HT-29 (cell line): Measurements from ENCODE around the gene RBM20. TPM values are rescaled to one million over a fixed set of nuclear protein-coding genes. Genes with fewer than 3 reads are reported as not detected.

Experiments used
- DNase-seq: peaks from one replicate; pipeline ENCODE4 v3.0.0-alpha.2; 2015; ENCODE audit warnings: low spot score
- total RNA-seq: library from RNA; depleted of rRNA; stranded (reverse); fragments of >200 nt; shearing (Covaris generic); gene quantifications from 2 replicates; pipeline ENCODE4 v1.2.3, GENCODE V29; 2014

RBM20 gene
- total RNA-seq, 1 experiment from 2014 or later = not detected

GRCh38 chr10:110833234-110833940 lies 189.3 kb downstream of the RBM20 start:
- no peak for DNase-seq

- no peak for DNase-seq
Observed at GRCh38 chr10:110833941-110834628, 189.9 kb downstream of the RBM20 start.

- no peak for DNase-seq
Observed at GRCh38 chr10:110834629-110835301, 190.6 kb downstream of the RBM20 start.

- no peak for DNase-seq
Observed at GRCh38 chr10:110835841-110836240, 191.7 kb downstream of the RBM20 start.

GRCh38 chr10:110836706-110837105 lies 192.6 kb downstream of the RBM20 start:
- no peak for DNase-seq

GRCh38 chr10:110837418-110838171 lies 193.5 kb downstream of the RBM20 start:
- DNase-seq = no peak

GRCh38 chr10:110840225-110840922 lies 196.2 kb downstream of the RBM20 start:
- peak; percentile 32 for DNase-seq

- no peak for DNase-seq
Observed at GRCh38 chr10:110840923-110841428, 196.8 kb downstream of the RBM20 start.

GRCh38 chr10:110841767-110842267 lies 197.7 kb downstream of the RBM20 start:
- DNase-seq = no peak

GRCh38 chr10:110842326-110842904 lies 198.3 kb downstream of the RBM20 start:
- no peak for DNase-seq

GRCh38 chr10:110843031-110843430 lies 198.9 kb downstream of the RBM20 start:
- no peak for DNase-seq

GRCh38 chr10:110843796-110844616 lies 199.9 kb downstream of the RBM20 start:
- no peak for DNase-seq

GRCh38 chr10:110844617-110844881 lies 200.4 kb downstream of the RBM20 start:
- no peak for DNase-seq

- DNase-seq = no peak
Observed at GRCh38 chr10:110845192-110845755, 201.1 kb downstream of the RBM20 start.

GRCh38 chr10:110845756-110846620 lies 201.9 kb downstream of the RBM20 start:
- peak; percentile 83 for DNase-seq

GRCh38 chr10:110847374-110847773 lies 203.2 kb downstream of the RBM20 start:
- DNase-seq = no peak

GRCh38 chr10:110848106-110848505 lies 204.0 kb downstream of the RBM20 start:
- DNase-seq = no peak

- DNase-seq = no peak
Observed at GRCh38 chr10:110850099-110850498, 206.0 kb downstream of the RBM20 start.
